Cardiac fibroblast (primary cell): ENCODE measurements around the gene KDM6A.

Experiments
- DNase-seq, 2 donors: peaks; one replicate each; pipeline versions ENCODE4 v3.0.0 to v3.0.0-alpha.2; 2010; ENCODE audit warnings: low read depth in 2 of 2
- H3K4me3 ChIP-seq, 2 donors: replicated peaks in 1 of 2; 1 replicate in 1 of 2; 2 replicates in 1 of 2; pipeline ENCODE4 v1.5.1; 2011; ENCODE audit warnings: low read depth in 2 of 2, low read length in 2 of 2, mild to moderate bottlenecking in 2 of 2, moderate library complexity in 1 of 2
- CTCF ChIP-seq: IDR thresholded peaks from one replicate; pipeline ENCODE4 v1.5.1; 2011; ENCODE audit warnings: low read depth, mild to moderate bottlenecking, low read length, inconsistent platforms

The KDM6A gene

GRCh38 chrX:44951572-44952067 lies 78.6 kb downstream of the KDM6A start:
- no peak for TF ChIP-seq CTCF
- H3K4me3 ChIP-seq: no peak overlapping the region
- no peak for DNase-seq

- H3K4me3 ChIP-seq: no peak overlapping the region
- no peak for DNase-seq
- TF ChIP-seq CTCF: no peak
These were observed 79.5 kb downstream of the KDM6A start for GRCh38 chrX:44952329-44953027.

DNA sequence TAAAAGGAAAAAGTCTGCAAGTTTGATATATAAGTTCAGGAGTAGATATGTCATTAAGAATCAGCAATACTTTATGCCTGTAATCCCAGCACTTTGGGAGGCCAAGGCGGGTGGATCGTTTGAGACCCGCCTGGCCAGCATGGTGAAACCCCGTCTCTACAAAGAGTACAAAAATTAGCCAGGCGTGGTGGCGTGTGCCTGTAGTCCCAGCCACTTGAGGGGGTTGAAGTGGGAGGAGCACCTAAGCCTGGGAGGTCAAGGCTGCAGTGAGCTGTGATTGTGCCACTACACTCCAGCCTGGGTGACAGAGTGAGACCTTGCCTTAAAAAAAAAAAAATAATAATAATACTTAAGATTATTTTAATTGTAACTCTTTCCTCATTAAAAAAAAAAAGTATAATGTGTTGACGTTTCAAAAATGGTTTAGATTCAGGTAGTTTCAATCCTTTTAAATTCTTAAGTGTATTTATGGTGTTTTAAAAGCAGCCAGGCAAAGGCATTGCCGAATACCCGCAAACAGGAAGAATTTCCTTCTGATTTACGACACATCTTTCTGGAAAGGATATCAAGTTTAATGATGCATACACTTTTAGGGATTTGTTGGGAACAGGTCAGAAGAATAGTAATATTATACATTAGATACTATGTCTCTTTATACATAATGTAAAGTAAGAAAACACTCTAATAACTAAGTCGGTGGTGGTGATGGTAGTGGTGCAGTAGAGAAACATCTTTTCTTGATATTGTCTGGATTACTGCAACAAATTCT lies 80.9 kb downstream of the KDM6A start:
- DNase-seq: no peak
- TF ChIP-seq CTCF: no peak
- no peak overlapping the region for H3K4me3 ChIP-seq

- TF ChIP-seq CTCF: no peak
- no peak overlapping the region for H3K4me3 ChIP-seq
- DNase-seq: no peak
These were observed 81.6 kb downstream of the KDM6A start for GRCh38 chrX:44954562-44954961.

- no peak for DNase-seq
- TF ChIP-seq CTCF: no peak
- H3K4me3 ChIP-seq: no peak overlapping the region
These were observed 84.9 kb downstream of the KDM6A start for GRCh38 chrX:44957848-44958247.

DNA sequence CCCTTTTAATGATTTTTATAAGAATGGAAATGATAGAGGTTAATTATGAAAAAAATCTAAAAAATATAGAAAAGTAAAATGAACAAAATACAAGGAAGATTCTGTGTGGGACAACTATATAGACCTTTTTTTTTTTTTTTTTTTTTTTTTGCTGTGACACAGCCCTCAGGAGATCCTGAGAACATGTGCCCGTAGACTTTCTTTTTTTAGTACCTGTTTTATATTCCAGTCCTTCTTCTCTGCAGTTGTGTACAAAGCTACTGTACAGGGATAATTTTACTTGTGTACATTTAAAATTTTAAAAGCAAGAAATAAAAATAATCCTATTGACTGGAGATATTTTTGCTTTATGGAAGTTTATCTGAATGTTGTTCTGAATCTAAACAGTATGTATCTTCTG lies 85.5 kb downstream of the KDM6A start:
- no peak for DNase-seq
- no peak for TF ChIP-seq CTCF
- no peak overlapping the region for H3K4me3 ChIP-seq
